ENCODE data around the gene KRT37.
"Not testable (repeated sequence)": the region's sequence is repeated elsewhere in the genome, so short reads cannot be mapped to it uniquely, and the experiment has no call there.

The KRT37 gene

GRCh38 chr17:41434415-41434814 lies 10.0 kb upstream of the KRT37 start:
- DNase-seq (ENCODE audit: low spot score): no peak

GRCh38 chr17:41434005-41434404 lies 9.6 kb upstream of the KRT37 start:
- DNase-seq (ENCODE audit: low spot score): no peak

GRCh38 chr17:41433586-41433985 lies 9.2 kb upstream of the KRT37 start:
- DNase-seq (ENCODE audit: low spot score): no peak

GRCh38 chr17:41430376-41430775 lies 6.0 kb upstream of the KRT37 start:
- DNase-seq (ENCODE audit: low spot score): not testable (repeated sequence)

- peak; percentile 25 for DNase-seq (ENCODE audit: low spot score)
Observed at GRCh38 chr17:41429667-41430066, 5.3 kb upstream of the KRT37 start.

GRCh38 chr17:41428591-41429291 lies 4.4 kb upstream of the KRT37 start:
- no peak for DNase-seq (ENCODE audit: low spot score)

- not testable (repeated sequence) for DNase-seq (ENCODE audit: low spot score)
Observed at GRCh38 chr17:41422586-41422985, 1.8 kb downstream of the KRT37 start.

- no peak for DNase-seq (ENCODE audit: low spot score)
Observed at GRCh38 chr17:41421617-41422016, 2.8 kb downstream of the KRT37 start.

- no peak for DNase-seq (ENCODE audit: low spot score)
Observed at GRCh38 chr17:41421116-41421515, 3.3 kb downstream of the KRT37 start.

GRCh38 chr17:41420134-41420533 lies 4.3 kb downstream of the KRT37 start:
- DNase-seq (ENCODE audit: low spot score): no peak

- no peak for DNase-seq (ENCODE audit: low spot score)
Observed at GRCh38 chr17:41419716-41420115, 4.7 kb downstream of the KRT37 start.

GRCh38 chr17:41418116-41418860 lies 6.1 kb downstream of the KRT37 start:
- DNase-seq (ENCODE audit: low spot score): no peak

- DNase-seq (ENCODE audit: low spot score): no peak
Observed at GRCh38 chr17:41417576-41418015, 6.8 kb downstream of the KRT37 start.

GRCh38 chr17:41417127-41417526 lies 7.3 kb downstream of the KRT37 start:
- no peak for DNase-seq (ENCODE audit: low spot score)

- no peak for DNase-seq (ENCODE audit: low spot score)
Observed at GRCh38 chr17:41416479-41416878, 7.9 kb downstream of the KRT37 start.

- DNase-seq (ENCODE audit: low spot score): no peak
Observed at GRCh38 chr17:41415833-41416335, 8.5 kb downstream of the KRT37 start.

GRCh38 chr17:41415411-41415810 lies 9.0 kb downstream of the KRT37 start:
- DNase-seq (ENCODE audit: low spot score): no peak

- DNase-seq (ENCODE audit: low spot score): no peak
Observed at GRCh38 chr17:41413982-41414381, 10.4 kb downstream of the KRT37 start.

- no peak for DNase-seq (ENCODE audit: low spot score)
Observed at GRCh38 chr17:41413353-41413957, 10.9 kb downstream of the KRT37 start.

- DNase-seq (ENCODE audit: low spot score): no peak
Observed at GRCh38 chr17:41411072-41411840, 13.1 kb downstream of the KRT37 start.

- DNase-seq (ENCODE audit: low spot score): no peak
Observed at GRCh38 chr17:41407226-41407625, 17.2 kb downstream of the KRT37 start.

- DNase-seq (ENCODE audit: low spot score): no peak
Observed at GRCh38 chr17:41406205-41406604, 18.2 kb downstream of the KRT37 start.

Data from RKO (cell line).